Measurements from ENCODE around the gene SKP1. TPM values are rescaled to one million over a fixed set of nuclear protein-coding genes. Genes with fewer than 3 reads are reported as not detected.
A peak's percentile ranks its signal among the peaks of the same experiment; 100 is the strongest.

SKP1 gene
- total RNA-seq, 4 donors from 2014 or later = 229 to 275 (median 253) TPM

GRCh38 chr5:134151723-134152122, 25.0 kb downstream of the SKP1 start:
- no peak overlapping the region for H3K4me3 ChIP-seq (ENCODE audit: low read depth, poor library complexity, severe bottlenecking)
- WGBS, 2 donors = 93 to 95% methylated on average over 3 of the region's 3 CpGs
- intact Hi-C loops (cut with DNase I; ENCODE audit: low total_unique reads) = no loop called here
- DNase-seq (ENCODE audit: low spot score in 2 of 2) = no peak
- TF ChIP-seq POLR2A (IDR thresholded peaks at IDR 0.05) (no peak), CTCF (IDR thresholded peaks at IDR 0.05) (no peak)

- intact Hi-C loops (cut with DNase I; ENCODE audit: low total_unique reads) = no loop called here
Measured at GRCh38 chr5:134149571-134150303, 27.0 kb downstream of the SKP1 start.

GRCh38 chr5:134148986-134149539, 27.7 kb downstream of the SKP1 start:
- no peak for DNase-seq (ENCODE audit: low spot score in 2 of 2)
- no peak for TF ChIP-seq POLR2A (IDR thresholded peaks at IDR 0.05)
- no peak for TF ChIP-seq CTCF (IDR thresholded peaks at IDR 0.05)
- no peak overlapping the region for H3K4me3 ChIP-seq (ENCODE audit: low read depth, poor library complexity, severe bottlenecking)
- intact Hi-C loops (cut with DNase I; ENCODE audit: low total_unique reads) = no loop called here
- 87 to 90% methylated on average over 6 of the region's 6 CpGs for WGBS, 2 donors

More at GRCh38 chr5:134149571-134150303, 27.0 kb downstream of the SKP1 start:
- H3K4me3 ChIP-seq (ENCODE audit: low read depth, poor library complexity, severe bottlenecking) = no peak overlapping the region
- 61 to 70% methylated on average over 4 of the region's 4 CpGs for WGBS, 2 donors
- no peak for DNase-seq (ENCODE audit: low spot score in 2 of 2)
- TF ChIP-seq POLR2A (IDR thresholded peaks at IDR 0.05) = no peak
- no peak for TF ChIP-seq CTCF (IDR thresholded peaks at IDR 0.05)

- peak in 1 of 2 donors; percentile 68 for DNase-seq (ENCODE audit: low spot score in 2 of 2)
- H3K4me3 ChIP-seq (ENCODE audit: low read depth, poor library complexity, severe bottlenecking) = no peak overlapping the region
- WGBS, 2 donors = 67 to 69% methylated on average over 2 of the region's 2 CpGs
- intact Hi-C loops (cut with DNase I; ENCODE audit: low total_unique reads) = no loop called here
- TF ChIP-seq CTCF (IDR thresholded peaks at IDR 0.05) (no peak), POLR2A (IDR thresholded peaks at IDR 0.05) (no peak)
Measured at GRCh38 chr5:134148316-134148715, 28.4 kb downstream of the SKP1 start.

- 92% methylated on average over 4 of the region's 4 CpGs for WGBS, 2 donors
- peak in 1 of 2 donors; percentile 52 for DNase-seq (ENCODE audit: low spot score in 2 of 2)
- H3K4me3 ChIP-seq (ENCODE audit: low read depth, poor library complexity, severe bottlenecking) = no peak overlapping the region
- TF ChIP-seq CTCF (IDR thresholded peaks at IDR 0.05) = no peak
- TF ChIP-seq POLR2A (IDR thresholded peaks at IDR 0.05) = no peak
- intact Hi-C loops (cut with DNase I; ENCODE audit: low total_unique reads) = no loop called here
Measured at GRCh38 chr5:134146651-134147518, 29.9 kb downstream of the SKP1 start.
